WTC11 (cell line): Measurements from ENCODE around the gene TRIM38. TPM values are rescaled to one million over a fixed set of nuclear protein-coding genes. Genes with fewer than 3 reads are reported as not detected.

Experiments
- ATAC-seq: fragments of 200-7000 bp; cut with Tn5 transposase; 2 replicates; pipeline ENCODE4 v1.10.0; 2021; ENCODE audit warnings: mild to moderate bottlenecking, moderate library complexity
- CTCF ChIA-PET: fragments of 300-600 bp; sonication (Branson Sonifier 250); formaldehyde crosslinking; loops from one replicate; lab custom pipeline; 2021; ENCODE audit warnings: antibody characterized with exemption; lab: Charles Lee
- POLR2A ChIA-PET: fragments of 350-600 bp; sonication (Branson Sonifier 250); formaldehyde crosslinking; loops from one replicate; lab custom pipeline; 2021; ENCODE audit warnings: antibody characterized with exemption; lab: Charles Lee
- DNase-seq: peaks from one replicate; pipeline ENCODE4 v3.0.0; 2021; ENCODE audit warnings: low spot score
- H3K27ac Mint-ChIP-seq: 2 replicates; pipeline ENCODE4 v1.8.0; 2021; ENCODE audit warnings: mixed read lengths
- H3K27me3 Mint-ChIP-seq: 2 replicates; pipeline ENCODE4 v1.8.0; 2021; ENCODE audit warnings: low read depth, mild to moderate bottlenecking, moderate library complexity, mixed read lengths
- H3K36me3 Mint-ChIP-seq: 2 replicates; pipeline ENCODE4 v1.8.0; 2021; ENCODE audit warnings: mixed read lengths
- H3K4me1 Mint-ChIP-seq: 2 replicates; pipeline ENCODE4 v1.8.0; 2022; ENCODE audit warnings: mixed read lengths
- H3K4me3 Mint-ChIP-seq: 2 replicates; pipeline ENCODE4 v1.8.0; 2021; ENCODE audit warnings: mild to moderate bottlenecking, moderate library complexity, mixed read lengths
- H3K9me3 Mint-ChIP-seq: 2 replicates; pipeline ENCODE4 v1.8.0; 2021; ENCODE audit warnings: mixed read lengths
- CREB1 ChIP-seq: sonication (generic); formaldehyde crosslinking; IDR thresholded peaks from 2 replicates; pipeline ENCODE4 v1.8.0; 2023; ENCODE audit warnings: mild to moderate bottlenecking, missing genetic modification reagents
- NFATC4 ChIP-seq: fragments of 250-450 bp; sonication (Bioruptor Pico); IDR thresholded peaks from 2 replicates; pipeline ENCODE4 v1.9.0; 2021; ENCODE audit warnings: mild to moderate bottlenecking
- NFE2L1 ChIP-seq: sonication (generic); formaldehyde crosslinking; IDR thresholded peaks from 2 replicates; pipeline ENCODE4 v1.8.1; 2023; ENCODE audit warnings: missing genetic modification reagents
- OVOL2 ChIP-seq: fragments of 250-450 bp; sonication (Bioruptor Pico); IDR thresholded peaks from 2 replicates; pipeline ENCODE4 v1.9.0; 2021; ENCODE audit warnings: mild to moderate bottlenecking, borderline replicate concordance
- SMAD3 ChIP-seq: sonication (generic); formaldehyde crosslinking; IDR thresholded peaks from 2 replicates; pipeline ENCODE4 v1.8.0; 2022; ENCODE audit warnings: missing genetic modification reagents, mild to moderate bottlenecking, borderline replicate concordance
- ZNF121 ChIP-seq: sonication (generic); formaldehyde crosslinking; IDR thresholded peaks from 2 replicates; pipeline ENCODE4 v1.8.0; 2023; ENCODE audit warnings: missing genetic modification reagents
- ZNF423 ChIP-seq: fragments of 250-450 bp; sonication (Bioruptor Pico); IDR thresholded peaks from 2 replicates; pipeline ENCODE4 v2.1.2; 2022; ENCODE audit warnings: mild to moderate bottlenecking, moderate library complexity
- total RNA-seq: library from RNA; stranded (reverse); gene quantifications from 3 replicates; pipeline ENCODE4 v1.2.3, GENCODE V29; 2021
- TF ChIP-seq, protein P1 (sequence below): sonication (generic); formaldehyde crosslinking; IDR thresholded peaks from 2 replicates; pipeline ENCODE4 v1.8.0; 2023; ENCODE audit warnings: missing genetic modification reagents, mild to moderate bottlenecking, borderline replicate concordance
- TF ChIP-seq, protein P2 (sequence below): fragments of 250-450 bp; sonication (Bioruptor Pico); IDR thresholded peaks from 2 replicates; pipeline ENCODE4 v1.9.0; 2021; ENCODE audit warnings: mild to moderate bottlenecking
- TF ChIP-seq, protein P3 (sequence below): sonication (generic); formaldehyde crosslinking; IDR thresholded peaks from 2 replicates; pipeline ENCODE4 v1.8.1; 2023; ENCODE audit warnings: mild to moderate bottlenecking, missing genetic modification reagents
- TF ChIP-seq, protein P4 (sequence below): fragments of 250-450 bp; sonication (Bioruptor Pico); IDR thresholded peaks from 2 replicates; pipeline ENCODE4 v1.9.0; 2021; ENCODE audit warnings: moderate library complexity, mild to moderate bottlenecking, inconsistent platforms, borderline replicate concordance
- TF ChIP-seq, protein P5 (sequence below): sonication (generic); formaldehyde crosslinking; conservative IDR thresholded peaks from 2 replicates; pipeline ENCODE4 v1.8.1; 2023; ENCODE audit warnings: mild to moderate bottlenecking, low read depth, missing genetic modification reagents, moderate library complexity
- TF ChIP-seq, protein P6 (sequence below): sonication (generic); formaldehyde crosslinking; IDR thresholded peaks from 2 replicates; pipeline ENCODE4 v1.8.1; 2022; ENCODE audit warnings: low read depth, mild to moderate bottlenecking, moderate library complexity, missing genetic modification reagents, borderline replicate concordance
- TF ChIP-seq, protein P7 (sequence below): fragments of 250-450 bp; sonication (Bioruptor Pico); conservative IDR thresholded peaks from 2 replicates; pipeline ENCODE4 v1.9.0; 2021; ENCODE audit warnings: mild to moderate bottlenecking

The TRIM38 gene
- total RNA-seq, 1 experiment from 2014 or later, result 1.6 TPM

DNA sequence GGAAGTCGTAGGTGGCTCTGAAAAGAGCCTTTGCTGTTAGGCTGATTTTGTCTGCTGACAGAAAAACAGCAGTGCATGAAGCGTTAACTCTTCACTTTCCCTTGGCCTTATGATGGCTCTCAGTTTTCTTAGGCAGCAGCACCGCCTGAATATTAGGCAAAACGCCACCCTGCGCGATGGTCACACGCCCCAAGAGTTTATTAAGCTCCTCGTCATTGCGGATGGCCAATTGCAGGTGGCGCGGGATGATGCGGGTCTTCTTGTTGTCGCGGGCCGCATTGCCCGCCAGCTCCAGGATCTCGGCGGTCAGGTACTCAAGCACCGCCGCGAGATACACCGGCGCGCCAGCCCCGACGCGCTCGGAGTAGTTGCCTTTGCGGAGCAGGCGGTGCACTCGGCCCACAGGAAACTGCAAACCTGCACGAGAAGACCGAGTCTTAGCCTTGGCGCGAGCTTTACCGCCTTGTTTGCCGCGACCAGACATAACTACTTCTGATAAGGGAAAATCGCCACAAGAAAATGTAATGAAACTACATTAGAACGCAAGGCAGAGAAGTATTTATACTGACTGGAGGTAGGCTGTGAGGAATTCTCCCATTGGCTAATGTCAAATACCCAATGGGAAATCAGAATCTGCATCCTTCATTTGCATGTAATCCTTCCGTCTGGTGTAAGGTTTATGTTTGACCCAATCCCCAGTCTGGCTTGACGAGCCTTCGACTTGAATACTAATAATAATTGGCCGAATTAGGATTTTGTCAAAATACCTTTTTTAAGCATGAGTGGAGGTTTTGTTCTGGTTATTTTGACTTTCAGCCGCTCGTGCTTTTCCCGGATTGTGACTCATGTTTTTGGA, 70.7 kb downstream of the TRIM38 start (continued):
- TF ChIP-seq, protein P1, sequence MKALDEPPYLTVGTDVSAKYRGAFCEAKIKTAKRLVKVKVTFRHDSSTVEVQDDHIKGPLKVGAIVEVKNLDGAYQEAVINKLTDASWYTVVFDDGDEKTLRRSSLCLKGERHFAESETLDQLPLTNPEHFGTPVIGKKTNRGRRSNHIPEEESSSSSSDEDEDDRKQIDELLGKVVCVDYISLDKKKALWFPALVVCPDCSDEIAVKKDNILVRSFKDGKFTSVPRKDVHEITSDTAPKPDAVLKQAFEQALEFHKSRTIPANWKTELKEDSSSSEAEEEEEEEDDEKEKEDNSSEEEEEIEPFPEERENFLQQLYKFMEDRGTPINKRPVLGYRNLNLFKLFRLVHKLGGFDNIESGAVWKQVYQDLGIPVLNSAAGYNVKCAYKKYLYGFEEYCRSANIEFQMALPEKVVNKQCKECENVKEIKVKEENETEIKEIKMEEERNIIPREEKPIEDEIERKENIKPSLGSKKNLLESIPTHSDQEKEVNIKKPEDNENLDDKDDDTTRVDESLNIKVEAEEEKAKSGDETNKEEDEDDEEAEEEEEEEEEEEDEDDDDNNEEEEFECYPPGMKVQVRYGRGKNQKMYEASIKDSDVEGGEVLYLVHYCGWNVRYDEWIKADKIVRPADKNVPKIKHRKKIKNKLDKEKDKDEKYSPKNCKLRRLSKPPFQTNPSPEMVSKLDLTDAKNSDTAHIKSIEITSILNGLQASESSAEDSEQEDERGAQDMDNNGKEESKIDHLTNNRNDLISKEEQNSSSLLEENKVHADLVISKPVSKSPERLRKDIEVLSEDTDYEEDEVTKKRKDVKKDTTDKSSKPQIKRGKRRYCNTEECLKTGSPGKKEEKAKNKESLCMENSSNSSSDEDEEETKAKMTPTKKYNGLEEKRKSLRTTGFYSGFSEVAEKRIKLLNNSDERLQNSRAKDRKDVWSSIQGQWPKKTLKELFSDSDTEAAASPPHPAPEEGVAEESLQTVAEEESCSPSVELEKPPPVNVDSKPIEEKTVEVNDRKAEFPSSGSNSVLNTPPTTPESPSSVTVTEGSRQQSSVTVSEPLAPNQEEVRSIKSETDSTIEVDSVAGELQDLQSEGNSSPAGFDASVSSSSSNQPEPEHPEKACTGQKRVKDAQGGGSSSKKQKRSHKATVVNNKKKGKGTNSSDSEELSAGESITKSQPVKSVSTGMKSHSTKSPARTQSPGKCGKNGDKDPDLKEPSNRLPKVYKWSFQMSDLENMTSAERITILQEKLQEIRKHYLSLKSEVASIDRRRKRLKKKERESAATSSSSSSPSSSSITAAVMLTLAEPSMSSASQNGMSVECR (CRISPR knock-in tag), result peak; percentile 79

DNA sequence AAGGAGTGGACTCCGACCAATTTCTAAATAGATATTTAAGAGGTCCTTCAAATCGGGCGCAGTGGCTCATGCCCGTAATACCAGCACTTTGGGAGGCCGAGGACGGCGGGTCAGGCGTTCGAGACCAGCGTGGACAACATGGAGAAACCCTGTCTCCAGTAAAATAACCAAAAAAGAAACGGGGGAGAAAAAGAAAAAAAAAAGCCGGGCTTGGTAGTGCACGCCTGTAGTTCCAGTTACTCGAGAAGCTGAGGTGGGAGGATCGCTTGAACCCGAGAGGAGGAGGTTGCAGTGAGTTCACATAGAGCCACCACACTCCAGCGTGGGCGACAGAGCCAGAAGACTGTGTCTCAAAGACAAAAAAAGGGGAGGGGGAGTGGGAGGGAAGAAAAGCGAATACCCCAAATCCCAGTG, 71.3 kb downstream of the TRIM38 start:
- H3K36me3 Mint-ChIP-seq, result peaks cover 5% of the 10 kb centered on the region
- H3K27me3 Mint-ChIP-seq, result no peaks in the 10 kb centered on the region
- no peaks in the 10 kb centered on the region for H3K9me3 Mint-ChIP-seq
- peak overlapping the region; percentile 100 for H3K27ac Mint-ChIP-seq
- DNase-seq, result no peak
- ChIA-PET CTCF (no interaction called here), POLR2A (interaction anchor here (0.9 to 11.6 kb wide), 18 partner anchors 12 to 1859 kb away, joined by 3 to 365 read pairs (median 24); a partner anchor contains a TSS)
- H3K4me1 Mint-ChIP-seq, result peaks cover 49% of the 10 kb centered on the region
- H3K4me3 Mint-ChIP-seq, result peak overlapping the region; percentile 91
- no peak for ATAC-seq
- TF ChIP-seq, protein P2, sequence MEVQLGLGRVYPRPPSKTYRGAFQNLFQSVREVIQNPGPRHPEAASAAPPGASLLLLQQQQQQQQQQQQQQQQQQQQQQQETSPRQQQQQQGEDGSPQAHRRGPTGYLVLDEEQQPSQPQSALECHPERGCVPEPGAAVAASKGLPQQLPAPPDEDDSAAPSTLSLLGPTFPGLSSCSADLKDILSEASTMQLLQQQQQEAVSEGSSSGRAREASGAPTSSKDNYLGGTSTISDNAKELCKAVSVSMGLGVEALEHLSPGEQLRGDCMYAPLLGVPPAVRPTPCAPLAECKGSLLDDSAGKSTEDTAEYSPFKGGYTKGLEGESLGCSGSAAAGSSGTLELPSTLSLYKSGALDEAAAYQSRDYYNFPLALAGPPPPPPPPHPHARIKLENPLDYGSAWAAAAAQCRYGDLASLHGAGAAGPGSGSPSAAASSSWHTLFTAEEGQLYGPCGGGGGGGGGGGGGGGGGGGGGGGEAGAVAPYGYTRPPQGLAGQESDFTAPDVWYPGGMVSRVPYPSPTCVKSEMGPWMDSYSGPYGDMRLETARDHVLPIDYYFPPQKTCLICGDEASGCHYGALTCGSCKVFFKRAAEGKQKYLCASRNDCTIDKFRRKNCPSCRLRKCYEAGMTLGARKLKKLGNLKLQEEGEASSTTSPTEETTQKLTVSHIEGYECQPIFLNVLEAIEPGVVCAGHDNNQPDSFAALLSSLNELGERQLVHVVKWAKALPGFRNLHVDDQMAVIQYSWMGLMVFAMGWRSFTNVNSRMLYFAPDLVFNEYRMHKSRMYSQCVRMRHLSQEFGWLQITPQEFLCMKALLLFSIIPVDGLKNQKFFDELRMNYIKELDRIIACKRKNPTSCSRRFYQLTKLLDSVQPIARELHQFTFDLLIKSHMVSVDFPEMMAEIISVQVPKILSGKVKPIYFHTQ (CRISPR knock-in tag), result peak; percentile 11; the same call in 1 of the 2 replicates
- TF ChIP-seq CREB1 (CRISPR knock-in tag) (no peak), OVOL2 (CRISPR knock-in tag) (no peak)

DNA sequence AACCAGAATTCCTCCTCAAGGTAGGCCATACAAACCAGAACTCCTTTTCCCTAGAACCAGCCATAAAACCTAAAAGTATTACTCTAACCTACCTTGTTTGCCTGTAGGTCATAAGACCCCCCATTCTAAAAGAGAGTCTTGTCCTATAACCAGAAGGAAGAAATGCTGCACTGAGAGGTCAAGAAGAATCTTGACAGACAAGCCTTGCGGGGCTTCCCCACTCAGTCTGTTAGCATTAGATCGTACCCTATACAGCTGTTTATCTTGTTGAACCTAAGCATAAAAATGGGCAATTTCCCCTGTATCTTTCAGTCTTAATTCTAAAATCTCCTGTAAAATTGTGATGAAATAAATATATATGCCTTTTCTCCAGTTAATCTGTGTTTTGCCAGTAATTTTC, 72.3 kb downstream of the TRIM38 start:
- Mint-ChIP-seq H3K27me3 (no peaks in the 10 kb centered on the region), H3K4me1 (peaks cover 42% of the 10 kb centered on the region), H3K36me3 (peaks cover 5% of the 10 kb centered on the region), H3K9me3 (no peaks in the 10 kb centered on the region), H3K27ac (peak overlapping the region; percentile 92), H3K4me3 (peak overlapping the region; percentile 91)
- no peak for ATAC-seq
- CTCF ChIA-PET, result interaction anchor here (0.6 kb wide), 1 partner anchor 10 kb away, joined by 3 read pairs; no protein-coding TSS in a partner anchor
- DNase-seq, result no peak
- POLR2A ChIA-PET, result interaction anchor here (0.7 to 11.6 kb wide), 9 partner anchors 11 to 1778 kb away, joined by 3 to 365 read pairs (median 87); a partner anchor contains a TSS
- no peak for TF ChIP-seq NFATC4 (CRISPR knock-in tag)
- TF ChIP-seq, protein P3, sequence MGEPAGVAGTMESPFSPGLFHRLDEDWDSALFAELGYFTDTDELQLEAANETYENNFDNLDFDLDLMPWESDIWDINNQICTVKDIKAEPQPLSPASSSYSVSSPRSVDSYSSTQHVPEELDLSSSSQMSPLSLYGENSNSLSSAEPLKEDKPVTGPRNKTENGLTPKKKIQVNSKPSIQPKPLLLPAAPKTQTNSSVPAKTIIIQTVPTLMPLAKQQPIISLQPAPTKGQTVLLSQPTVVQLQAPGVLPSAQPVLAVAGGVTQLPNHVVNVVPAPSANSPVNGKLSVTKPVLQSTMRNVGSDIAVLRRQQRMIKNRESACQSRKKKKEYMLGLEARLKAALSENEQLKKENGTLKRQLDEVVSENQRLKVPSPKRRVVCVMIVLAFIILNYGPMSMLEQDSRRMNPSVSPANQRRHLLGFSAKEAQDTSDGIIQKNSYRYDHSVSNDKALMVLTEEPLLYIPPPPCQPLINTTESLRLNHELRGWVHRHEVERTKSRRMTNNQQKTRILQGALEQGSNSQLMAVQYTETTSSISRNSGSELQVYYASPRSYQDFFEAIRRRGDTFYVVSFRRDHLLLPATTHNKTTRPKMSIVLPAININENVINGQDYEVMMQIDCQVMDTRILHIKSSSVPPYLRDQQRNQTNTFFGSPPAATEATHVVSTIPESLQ (CRISPR knock-in tag), result no peak
- TF ChIP-seq, protein P4, sequence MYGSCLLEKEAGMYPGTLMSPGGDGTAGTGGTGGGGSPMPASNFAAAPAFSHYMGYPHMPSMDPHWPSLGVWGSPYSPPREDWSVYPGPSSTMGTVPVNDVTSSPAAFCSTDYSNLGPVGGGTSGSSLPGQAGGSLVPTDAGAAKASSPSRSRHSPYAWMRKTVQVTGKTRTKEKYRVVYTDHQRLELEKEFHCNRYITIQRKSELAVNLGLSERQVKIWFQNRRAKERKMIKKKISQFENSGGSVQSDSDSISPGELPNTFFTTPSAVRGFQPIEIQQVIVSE, result no peak
- TF ChIP-seq, protein P5, sequence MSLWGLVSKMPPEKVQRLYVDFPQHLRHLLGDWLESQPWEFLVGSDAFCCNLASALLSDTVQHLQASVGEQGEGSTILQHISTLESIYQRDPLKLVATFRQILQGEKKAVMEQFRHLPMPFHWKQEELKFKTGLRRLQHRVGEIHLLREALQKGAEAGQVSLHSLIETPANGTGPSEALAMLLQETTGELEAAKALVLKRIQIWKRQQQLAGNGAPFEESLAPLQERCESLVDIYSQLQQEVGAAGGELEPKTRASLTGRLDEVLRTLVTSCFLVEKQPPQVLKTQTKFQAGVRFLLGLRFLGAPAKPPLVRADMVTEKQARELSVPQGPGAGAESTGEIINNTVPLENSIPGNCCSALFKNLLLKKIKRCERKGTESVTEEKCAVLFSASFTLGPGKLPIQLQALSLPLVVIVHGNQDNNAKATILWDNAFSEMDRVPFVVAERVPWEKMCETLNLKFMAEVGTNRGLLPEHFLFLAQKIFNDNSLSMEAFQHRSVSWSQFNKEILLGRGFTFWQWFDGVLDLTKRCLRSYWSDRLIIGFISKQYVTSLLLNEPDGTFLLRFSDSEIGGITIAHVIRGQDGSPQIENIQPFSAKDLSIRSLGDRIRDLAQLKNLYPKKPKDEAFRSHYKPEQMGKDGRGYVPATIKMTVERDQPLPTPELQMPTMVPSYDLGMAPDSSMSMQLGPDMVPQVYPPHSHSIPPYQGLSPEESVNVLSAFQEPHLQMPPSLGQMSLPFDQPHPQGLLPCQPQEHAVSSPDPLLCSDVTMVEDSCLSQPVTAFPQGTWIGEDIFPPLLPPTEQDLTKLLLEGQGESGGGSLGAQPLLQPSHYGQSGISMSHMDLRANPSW (CRISPR knock-in tag), result no peak
- TF ChIP-seq ZNF121 (CRISPR knock-in tag), result no peak
- TF ChIP-seq, protein P6, sequence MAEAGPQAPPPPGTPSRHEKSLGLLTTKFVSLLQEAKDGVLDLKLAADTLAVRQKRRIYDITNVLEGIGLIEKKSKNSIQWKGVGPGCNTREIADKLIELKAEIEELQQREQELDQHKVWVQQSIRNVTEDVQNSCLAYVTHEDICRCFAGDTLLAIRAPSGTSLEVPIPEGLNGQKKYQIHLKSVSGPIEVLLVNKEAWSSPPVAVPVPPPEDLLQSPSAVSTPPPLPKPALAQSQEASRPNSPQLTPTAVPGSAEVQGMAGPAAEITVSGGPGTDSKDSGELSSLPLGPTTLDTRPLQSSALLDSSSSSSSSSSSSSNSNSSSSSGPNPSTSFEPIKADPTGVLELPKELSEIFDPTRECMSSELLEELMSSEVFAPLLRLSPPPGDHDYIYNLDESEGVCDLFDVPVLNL (CRISPR knock-in tag), result no peak
- no peak for TF ChIP-seq SMAD3 (CRISPR knock-in tag)
- no peak for TF ChIP-seq ZNF423 (CRISPR knock-in tag)
- TF ChIP-seq CREB1 (CRISPR knock-in tag), result no peak
- TF ChIP-seq NFE2L1, result no peak
- TF ChIP-seq, protein P7, sequence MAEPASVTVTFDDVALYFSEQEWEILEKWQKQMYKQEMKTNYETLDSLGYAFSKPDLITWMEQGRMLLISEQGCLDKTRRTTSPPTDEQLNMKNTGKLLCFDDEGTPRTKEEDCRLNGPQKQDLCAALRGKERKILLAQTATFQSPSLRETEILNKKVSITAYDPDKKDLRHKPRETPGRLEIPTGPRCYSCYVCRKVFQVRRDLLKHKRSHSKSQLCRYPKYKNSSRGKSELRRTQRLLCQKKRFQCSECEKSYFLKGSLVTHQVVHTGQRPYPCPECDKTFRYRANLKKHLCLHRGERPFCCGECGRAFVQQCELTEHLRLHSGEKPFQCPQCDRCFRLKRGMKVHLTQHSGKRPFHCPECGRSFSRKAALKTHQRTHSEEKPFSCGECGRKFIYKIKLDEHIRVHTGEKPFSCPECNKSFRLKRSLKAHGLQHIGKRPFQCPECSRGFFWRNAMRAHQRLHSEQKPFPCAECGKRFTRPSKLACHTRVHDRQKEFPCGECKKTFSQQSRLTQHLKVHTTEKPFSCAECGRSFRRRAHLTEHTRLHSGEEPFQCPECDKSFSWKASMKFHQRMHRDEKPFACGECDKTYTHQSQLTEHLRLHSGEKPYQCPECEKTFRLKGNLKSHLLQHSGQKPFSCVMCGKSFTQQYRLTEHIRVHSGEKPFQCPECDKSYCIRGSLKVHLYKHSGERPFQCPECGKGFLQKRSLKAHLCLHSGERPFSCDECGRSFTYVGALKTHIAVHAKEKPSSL (CRISPR knock-in tag), result no peak
